Measurements from ENCODE around the gene HSPG2. TPM values are rescaled to one million over a fixed set of nuclear protein-coding genes. Genes with fewer than 3 reads are reported as not detected.

HSPG2 gene
- total and polyA plus RNA-seq, 2 of the 8 experiments (the other 6 are each of a cell fraction or from before 2014, with no cell fraction given), result 17.8 to 111 TPM

DNA sequence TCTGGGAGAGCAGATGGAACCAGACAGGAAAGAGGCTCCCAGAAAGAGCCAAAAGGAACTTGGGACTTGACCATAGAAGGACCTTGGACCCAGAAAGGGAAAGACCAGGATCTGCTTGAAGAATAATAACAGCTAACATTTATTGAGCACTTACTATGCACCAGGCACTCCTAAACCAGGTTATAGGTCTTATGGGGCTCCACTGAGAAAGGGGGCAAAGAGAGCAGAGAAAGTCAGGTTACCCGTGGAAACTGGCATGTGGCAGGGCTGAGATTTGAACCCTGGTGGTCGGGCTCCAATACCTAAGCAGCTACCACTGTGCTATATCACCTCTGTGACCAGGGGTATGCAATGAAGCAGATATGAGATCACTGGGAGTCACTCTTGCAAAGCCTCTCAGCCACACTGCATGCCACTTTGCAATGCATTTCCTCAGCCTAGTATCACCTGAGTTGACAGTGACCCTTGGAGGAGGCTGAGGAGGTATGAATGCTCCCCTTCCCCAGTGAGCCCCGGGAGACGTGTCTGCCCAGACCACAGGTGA, 37.8 kb downstream of the HSPG2 start:
- Histone ChIP-seq H3K4me3 (ENCODE audit: extremely low read depth in 1 of 4, insufficient read depth in 2 of 4, low read depth in 3 of 4, low read length in 4 of 4) (no peak overlapping the region), H2AK5ac (ENCODE audit: low read depth, low read length) (no peak overlapping the region), H4K5ac (ENCODE audit: insufficient read length, low read depth, low read length) (no peak overlapping the region), H3K9me3 (ENCODE audit: insufficient read depth in 2 of 2, low read depth in 1 of 2, low read length in 1 of 2) (no peaks in the 10 kb centered on the region), H3K79me2 (ENCODE audit: control insufficient read depth in 1 of 2, insufficient read depth in 2 of 2, low read length in 2 of 2) (no peaks in the 10 kb centered on the region; a peak in 2 of 4 replicates), H3K9ac (replicated peaks in 1 of 4; ENCODE audit: extremely low read depth in 1 of 4, low read depth in 3 of 4, low read length in 3 of 4) (no peak overlapping the region), H2AFZ (ENCODE audit: low read length) (no peak overlapping the region), H4K91ac (replicated peaks; ENCODE audit: insufficient read length, low read length) (no peak overlapping the region), H2BK15ac (ENCODE audit: low read length) (no peak overlapping the region), H3K14ac (ENCODE audit: insufficient read length) (no peak overlapping the region), H3K4ac (replicated peaks; ENCODE audit: insufficient read length, low read depth, low read length) (no peak overlapping the region), H3K4me2 (ENCODE audit: insufficient read depth in 1 of 2, low read depth in 2 of 2, low read length in 2 of 2) (no peak overlapping the region), H2BK12ac (ENCODE audit: low read depth, low read length) (no peak overlapping the region), H3K23ac (ENCODE audit: insufficient read length) (no peak overlapping the region), H4K8ac (ENCODE audit: extremely low read depth, insufficient read depth, low read length) (no peak overlapping the region), H2BK120ac (replicated peaks; ENCODE audit: low read depth, low read length) (no peak overlapping the region), H2BK5ac (ENCODE audit: low read depth, low read length) (no peak overlapping the region), H3K36me3 (ENCODE audit: control insufficient read depth in 2 of 4, insufficient read depth in 4 of 4, low read length in 3 of 4) (peaks cover 0 to 11% (median 9%) of the 10 kb centered on the region in 4 experiments; a peak in 6 of 8 replicates), H3K23me2 (ENCODE audit: low read depth, low read length) (no peaks in the 10 kb centered on the region; the same call in 1 of the 2 replicates), H3K27me3 (replicated peaks in 1 of 4; ENCODE audit: control insufficient read depth in 3 of 4, extremely low read depth in 1 of 4, insufficient read depth in 3 of 4, low read length in 3 of 4) (no peaks in the 10 kb centered on the region), H3K56ac (replicated peaks; ENCODE audit: insufficient read length, low read depth, low read length) (no peak overlapping the region), H4K20me1 (replicated peaks in 1 of 2; ENCODE audit: control insufficient read depth in 1 of 2, insufficient read depth in 2 of 2, low read length in 2 of 2) (peaks cover 1 to 10% of the 10 kb centered on the region in 2 experiments), H3K4me1 (replicated peaks in 1 of 4; ENCODE audit: control insufficient read depth in 3 of 4, insufficient read depth in 4 of 4, low read length in 3 of 4) (peaks cover 0 to 14% (median 7%) of the 10 kb centered on the region in 4 experiments; a peak in 3 of 7 replicates), H3K27ac (ENCODE audit: low read depth, low read length) (no peak overlapping the region), H2BK20ac (ENCODE audit: low read length) (no peak overlapping the region), H3K18ac (ENCODE audit: extremely low read depth, low read length) (no peak overlapping the region), H3K79me1 (ENCODE audit: low read depth, low read length) (no peaks in the 10 kb centered on the region)
- WGBS, 2 experiments (ENCODE audit: extremely low coverage in 1 of 2, insufficient coverage in 1 of 2, insufficient read length in 1 of 2, insufficient replicate concordance in 2 of 2, low coverage in 1 of 2, low lambda C conversion rate in 2 of 2, missing lambda C conversion rate in 1 of 2), result 82% methylated on average over 4 of the region's 4 CpGs; no CpG with 5 or more reads in 1 of the 2 experiments
- POLR2A ChIA-PET (ENCODE audit: partially characterized antibody), result interaction anchor here (0.9 to 2.0 kb wide), 4 partner anchors 8 to 16 kb away, joined by 3 to 5 read pairs (median 4); no protein-coding TSS in a partner anchor
- DNase-seq (ENCODE audit: low read depth in 1 of 2, low spot score in 2 of 2), result no peak
- CTCF ChIA-PET (ENCODE audit: partially characterized antibody), result interaction anchor here (0.6 to 2.3 kb wide), 4 partner anchors 9 to 103 kb away, joined by 3 to 12 read pairs (median 4); no protein-coding TSS in a partner anchor
- FAIRE-seq, result no peak
- no peak for TF ChIP-seq NRF1 (IDR thresholded peaks at IDR 0.05; ENCODE audit: low read depth, low read length)
- TF ChIP-seq BRCA1 (IDR thresholded peaks at IDR 0.05; ENCODE audit: low read depth, low read length), result no peak
